Neural progenitor cell (in vitro differentiated cells): ENCODE results near the gene MYB. TPM values are rescaled to one million over a fixed set of nuclear protein-coding genes. Genes with fewer than 3 reads are reported as not detected.
"Not testable (repeated sequence)": the region's sequence is repeated elsewhere in the genome, so short reads cannot be mapped to it uniquely, and the experiment has no call there.

Experiments
- DNase-seq: peaks from one replicate; pipeline ENCODE4 v3.0.0-alpha.2; 2016; ENCODE audit warnings: low spot score
- H2AFZ ChIP-seq: fragments of 200-600 bp; sonication (generic); replicated peaks from 2 replicates; pipeline ENCODE4 v1.6.1; 2016; ENCODE audit warnings: antibody characterized with exemption
- H3F3A ChIP-seq: fragments of 200-600 bp; sonication (generic); 2 replicates; pipeline ENCODE4 v1.6.1; 2016; ENCODE audit warnings: antibody characterized with exemption, low read depth
- H3K27ac ChIP-seq: fragments of 200-600 bp; sonication (generic); 2 replicates; pipeline ENCODE4 v1.5.1; 2016; ENCODE audit warnings: mild to moderate bottlenecking
- H3K27me3 ChIP-seq: fragments of 200-600 bp; sonication (generic); 2 replicates; pipeline ENCODE4 v1.6.1; 2016; ENCODE audit warnings: mild to moderate bottlenecking, moderate library complexity
- H3K36me3 ChIP-seq: fragments of 200-600 bp; sonication (generic); 2 replicates; pipeline ENCODE4 v1.5.1; 2016
- H3K4me1 ChIP-seq: fragments of 200-600 bp; sonication (generic); 2 replicates; pipeline ENCODE4 v1.6.1; 2016; ENCODE audit warnings: mixed run types
- H3K4me2 ChIP-seq: fragments of 200-600 bp; sonication (generic); 2 replicates; pipeline ENCODE4 v1.6.1; 2016
- H3K4me3 ChIP-seq: fragments of 200-600 bp; sonication (generic); 2 replicates; pipeline ENCODE4 v1.5.1; 2016
- H3K79me2 ChIP-seq: fragments of 200-600 bp; sonication (generic); 2 replicates; pipeline ENCODE4 v1.6.1; 2016; ENCODE audit warnings: low read depth
- H3K9ac ChIP-seq: fragments of 200-600 bp; sonication (generic); 2 replicates; pipeline ENCODE4 v1.6.1; 2016
- H3K9me3 ChIP-seq: fragments of 200-600 bp; sonication (generic); 2 replicates; pipeline ENCODE4 v1.5.1; 2016; ENCODE audit warnings: low read depth
- H4K20me1 ChIP-seq: fragments of 200-600 bp; sonication (generic); 2 replicates; pipeline ENCODE4 v1.6.1; 2016; ENCODE audit warnings: low read depth
- H3K27ac Mint-ChIP-seq: 3 replicates; pipeline ENCODE4 v1.8.0; 2021; ENCODE audit warnings: mixed read lengths
- H3K27me3 Mint-ChIP-seq: 2 replicates; pipeline ENCODE4 v1.8.0; 2022; ENCODE audit warnings: low read depth, mild to moderate bottlenecking, inconsistent platforms, moderate library complexity, mixed read lengths; ENCODE audit not compliant: insufficient read depth
- H3K36me3 Mint-ChIP-seq: 3 replicates; pipeline ENCODE4 v1.8.0; 2021; ENCODE audit warnings: mixed read lengths
- H3K4me1 Mint-ChIP-seq: 3 replicates; pipeline ENCODE4 v1.8.0; 2021; ENCODE audit warnings: mixed read lengths
- H3K4me3 Mint-ChIP-seq: 3 replicates; pipeline ENCODE4 v1.8.0; 2021; ENCODE audit warnings: mild to moderate bottlenecking, moderate library complexity, mixed read lengths
- H3K9me3 Mint-ChIP-seq: 3 replicates; pipeline ENCODE4 v1.8.0; 2020; ENCODE audit warnings: mixed read lengths
- CTCF ChIP-seq: fragments of 200-600 bp; sonication (generic); IDR thresholded peaks from 2 replicates; pipeline ENCODE4 v1.5.1; 2017; ENCODE audit warnings: antibody characterized with exemption, mild to moderate bottlenecking
- EZH2 ChIP-seq: fragments of 200-600 bp; sonication (generic); IDR thresholded peaks from 2 replicates; pipeline ENCODE4 v1.6.1; 2017; ENCODE audit warnings: antibody characterized with exemption, mild to moderate bottlenecking, moderate library complexity
- EZH2phosphoT487 ChIP-seq: fragments of 200-600 bp; sonication (generic); IDR thresholded peaks from 2 replicates; pipeline ENCODE4 v1.6.1; 2017; ENCODE audit warnings: antibody characterized with exemption
- total RNA-seq: library from RNA; depleted of rRNA; stranded (reverse); fragments of >200 nt; gene quantifications from 2 replicates; pipeline ENCODE4 v1.2.3, GENCODE V29; 2015; ENCODE audit warnings: low replicate concordance

The MYB gene
- total RNA-seq, 1 donor from 2014 or later: 3.0 TPM

GRCh38 chr6:135137826-135138225, 43.3 kb upstream of the MYB start:
- no peak overlapping the region for H3K4me2 ChIP-seq
- no peak overlapping the region for H3K27ac ChIP-seq
- H3K4me1 ChIP-seq: peaks cover 5% of the 10 kb centered on the region
- no peaks in the 10 kb centered on the region for H3K36me3 ChIP-seq
- H3K9me3 Mint-ChIP-seq: no peaks in the 10 kb centered on the region
- H3F3A ChIP-seq: peaks cover 6% of the 10 kb centered on the region
- DNase-seq: no peak
- H3K4me1 Mint-ChIP-seq: no peaks in the 10 kb centered on the region
- H3K27ac Mint-ChIP-seq: no peak overlapping the region
- H2AFZ ChIP-seq: no peak overlapping the region
- H3K9me3 ChIP-seq: no peaks in the 10 kb centered on the region
- H3K36me3 Mint-ChIP-seq: no peaks in the 10 kb centered on the region
- H3K79me2 ChIP-seq: no peaks in the 10 kb centered on the region
- no peak overlapping the region for H3K4me3 ChIP-seq
- H3K9ac ChIP-seq: no peak overlapping the region
- H3K4me3 Mint-ChIP-seq: no peak overlapping the region
- no peak for TF ChIP-seq EZH2
- no peak for TF ChIP-seq CTCF
- no peak for TF ChIP-seq EZH2phosphoT487
- no peaks in the 10 kb centered on the region for H3K27me3 ChIP-seq
- peaks cover 3% of the 10 kb centered on the region for H3K27me3 Mint-ChIP-seq
- H4K20me1 ChIP-seq: no peaks in the 10 kb centered on the region

- H3K4me1 ChIP-seq: peaks cover 12% of the 10 kb centered on the region
- peaks cover 4% of the 10 kb centered on the region for H3K4me1 Mint-ChIP-seq
- no peaks in the 10 kb centered on the region for H4K20me1 ChIP-seq
- H3K9ac ChIP-seq: no peak overlapping the region
- peaks cover 6% of the 10 kb centered on the region for H3F3A ChIP-seq
- no peaks in the 10 kb centered on the region for H3K27me3 Mint-ChIP-seq
- DNase-seq: no peak
- no peak overlapping the region for H3K27ac ChIP-seq
- H3K36me3 Mint-ChIP-seq: no peaks in the 10 kb centered on the region
- no peaks in the 10 kb centered on the region for H3K27me3 ChIP-seq
- no peak overlapping the region for H3K27ac Mint-ChIP-seq
- H3K9me3 ChIP-seq: no peaks in the 10 kb centered on the region
- no peak for TF ChIP-seq CTCF
- no peak for TF ChIP-seq EZH2
- TF ChIP-seq EZH2phosphoT487: no peak
- H3K36me3 ChIP-seq: no peaks in the 10 kb centered on the region
- no peaks in the 10 kb centered on the region for H3K79me2 ChIP-seq
- H3K4me2 ChIP-seq: no peak overlapping the region
- no peaks in the 10 kb centered on the region for H3K9me3 Mint-ChIP-seq
- peak overlapping the region; percentile 3 for H2AFZ ChIP-seq
- no peak overlapping the region for H3K4me3 Mint-ChIP-seq
- no peak overlapping the region for H3K4me3 ChIP-seq
Measured at GRCh38 chr6:135141182-135141581, 39.9 kb upstream of the MYB start.

- Histone ChIP-seq H3K4me2 (no peak overlapping the region), H3K4me3 (no peak overlapping the region), H3K79me2 (no peaks in the 10 kb centered on the region), H3K9ac (no peak overlapping the region), H3K9me3 (no peaks in the 10 kb centered on the region), H4K20me1 (no peaks in the 10 kb centered on the region), H3K36me3 (no peaks in the 10 kb centered on the region), H3K4me1 (peaks cover 16% of the 10 kb centered on the region), H3K27ac (no peak overlapping the region), H3F3A (peaks cover 6% of the 10 kb centered on the region), H3K27me3 (no peaks in the 10 kb centered on the region), H2AFZ (peak overlapping the region; percentile 3)
- no peak for DNase-seq
- no peak overlapping the region for H3K27ac Mint-ChIP-seq
- H3K9me3 Mint-ChIP-seq: no peaks in the 10 kb centered on the region
- H3K4me3 Mint-ChIP-seq: no peak overlapping the region
- TF ChIP-seq EZH2: no peak
- TF ChIP-seq EZH2phosphoT487: no peak
- TF ChIP-seq CTCF: no peak
- no peaks in the 10 kb centered on the region for H3K27me3 Mint-ChIP-seq
- H3K36me3 Mint-ChIP-seq: no peaks in the 10 kb centered on the region
- peaks cover 8% of the 10 kb centered on the region for H3K4me1 Mint-ChIP-seq
Measured at GRCh38 chr6:135141728-135142127, 39.4 kb upstream of the MYB start.

- H3F3A ChIP-seq, H3K27me3 ChIP-seq, DNase-seq, H3K4me3 ChIP-seq, H3K4me1 Mint-ChIP-seq, H3K4me3 Mint-ChIP-seq, H3K27ac ChIP-seq, H3K79me2 ChIP-seq, H3K4me2 ChIP-seq, H3K27ac Mint-ChIP-seq, H3K9ac ChIP-seq, H3K27me3 Mint-ChIP-seq, H3K36me3 Mint-ChIP-seq, H3K9me3 Mint-ChIP-seq, H3K36me3 ChIP-seq, H4K20me1 ChIP-seq, H3K9me3 ChIP-seq: not testable (repeated sequence)
- H2AFZ ChIP-seq: peak overlapping the region; percentile 3
- H3K4me1 ChIP-seq: peaks cover 16% of the 10 kb centered on the region
Measured at GRCh38 chr6:135142232-135142631, 38.9 kb upstream of the MYB start.
